HG03045 (cell line): ENCODE results near the gene ANP32E.

Source experiments
- ATAC-seq: cut with Tn5 transposase; IDR thresholded peaks from one replicate; pipeline ENCODE4 v1.9.1; 2021; ENCODE audit warnings: mild to moderate bottlenecking, moderate library complexity; ENCODE audit not compliant: unreplicated experiment

The ANP32E gene

GRCh38 chr1:150173141-150173585, 62.7 kb downstream of the ANP32E start:
- ATAC-seq, result no peak

- ATAC-seq, result no peak
These were observed 64.1 kb downstream of the ANP32E start for GRCh38 chr1:150171801-150172200.

- ATAC-seq, result no peak
These were observed 66.8 kb downstream of the ANP32E start for GRCh38 chr1:150168960-150169601.
